ENCODE measurements around the gene SSUH2.

DNA sequence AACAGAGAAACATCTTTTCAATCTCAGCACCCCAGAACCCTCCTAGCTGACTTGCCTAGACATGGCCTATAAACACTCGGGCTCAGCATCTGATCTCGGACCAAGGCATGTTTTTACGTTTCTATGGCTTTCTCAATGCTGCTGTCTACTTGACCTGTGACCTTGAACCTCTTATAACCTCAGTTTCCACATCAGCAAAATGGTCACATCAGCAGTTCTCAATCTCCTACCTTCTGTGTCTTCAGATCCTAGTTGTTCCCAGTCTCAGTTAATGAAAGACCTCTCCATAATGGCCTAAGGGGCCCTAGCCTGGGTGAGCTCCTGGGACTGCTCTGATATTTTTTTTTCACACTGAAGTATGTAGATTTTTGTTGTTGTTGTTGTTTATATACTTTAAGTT is 39.6 kb downstream of the SSUH2 start:
- TF ChIP-seq GATA2 (IDR thresholded peaks at IDR 0.05; ENCODE audit: low read depth, low read length), result no peak
- TF ChIP-seq GATA3 (IDR thresholded peaks at IDR 0.05; ENCODE audit: low read depth, low read length), result no peak
